ENCODE measurements around the gene OXCT2.
"Not testable (repeated sequence)": the region's sequence is repeated elsewhere in the genome, so short reads cannot be mapped to it uniquely, and the experiment has no call there.

The OXCT2 gene

DNA sequence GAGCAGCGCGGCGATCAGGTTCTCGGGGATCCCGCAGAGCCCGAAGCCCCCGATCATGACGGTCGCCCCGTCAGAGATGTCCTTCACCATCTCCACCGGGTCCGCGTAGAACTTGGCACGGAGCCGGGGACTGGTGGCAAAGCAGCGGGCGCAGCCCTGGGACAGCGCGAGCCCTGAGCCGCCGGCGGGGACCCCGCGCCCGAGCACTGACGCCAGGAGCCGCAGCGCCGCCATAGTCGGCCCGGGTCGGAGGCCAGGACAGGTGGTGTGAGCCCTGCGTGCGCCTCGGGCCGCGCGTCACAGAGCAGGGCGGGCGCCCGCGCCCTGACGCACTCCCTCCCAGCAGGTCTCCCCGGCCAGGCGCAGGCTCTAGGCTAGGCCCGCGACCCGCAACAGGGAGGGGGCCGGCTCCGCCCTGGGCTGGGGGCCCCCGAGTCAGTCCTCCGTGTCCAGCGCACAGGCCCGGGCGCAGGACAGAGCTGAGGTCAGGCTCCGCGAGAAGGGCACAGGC, at the start of gene OXCT2:
Gene OXCT2 (minus strand): TSS at position 327 of the 511 bp plus-strand sequence. CDS start 93 bp downstream, at position 234.
- DNase-seq: not testable (repeated sequence)

DNA sequence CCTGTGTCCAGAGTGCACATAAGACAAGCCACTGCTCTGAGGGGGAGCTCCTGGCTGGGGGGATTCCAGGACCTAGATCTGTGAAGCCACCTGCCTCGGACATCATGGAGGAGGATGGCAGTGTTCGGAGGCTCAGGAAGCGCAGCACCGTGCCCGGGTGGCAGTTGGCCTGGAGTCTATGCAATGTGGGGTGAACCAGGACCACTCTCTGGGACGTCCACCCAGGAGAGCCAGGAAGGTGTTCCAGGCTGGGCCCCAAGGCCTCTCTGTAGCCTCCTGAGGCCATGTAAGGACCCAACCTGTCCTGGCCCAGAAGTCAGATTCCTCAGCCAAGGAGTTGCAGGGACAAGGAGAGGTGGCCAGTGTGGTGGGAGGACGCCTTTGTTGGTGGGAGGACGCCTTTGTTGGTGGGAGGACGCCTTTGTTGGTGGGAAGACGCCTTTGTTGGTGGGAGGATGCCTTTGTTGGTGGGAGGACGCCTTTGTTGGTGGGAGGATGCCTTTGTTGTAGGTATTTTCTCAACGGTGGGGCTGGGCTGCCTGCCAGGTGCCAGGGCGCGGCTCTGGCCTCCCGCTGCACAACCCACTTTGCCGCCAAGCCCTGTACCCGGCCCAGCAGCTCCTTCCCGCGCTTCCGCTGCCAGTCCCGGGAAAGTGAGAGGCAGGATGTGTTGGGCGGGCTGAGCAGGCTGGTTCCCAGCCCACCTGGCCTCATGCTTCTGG, 48.1 kb upstream of the OXCT2 start:
- peak; percentile 40 for DNase-seq

DNA sequence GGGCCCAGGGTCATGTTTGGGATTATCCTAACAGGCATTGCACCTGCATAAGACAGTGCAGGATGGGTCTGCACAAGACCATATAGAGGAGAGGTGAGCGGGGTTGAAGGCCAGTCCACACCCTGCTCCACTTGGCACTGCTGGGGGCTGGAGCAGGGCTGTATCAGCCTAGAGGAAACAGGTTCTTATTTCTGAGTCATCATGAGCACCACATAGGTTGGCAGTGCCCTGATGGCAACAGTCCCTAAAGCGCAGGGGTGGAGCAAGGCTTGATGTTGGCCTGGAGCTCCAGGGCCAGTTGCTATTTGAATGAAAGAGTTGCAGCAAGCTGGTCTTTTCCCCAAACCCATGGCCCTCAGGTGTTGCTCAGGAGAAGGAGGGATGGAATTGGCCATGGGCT, 47.3 kb upstream of the OXCT2 start:
- no peak for DNase-seq

DNA sequence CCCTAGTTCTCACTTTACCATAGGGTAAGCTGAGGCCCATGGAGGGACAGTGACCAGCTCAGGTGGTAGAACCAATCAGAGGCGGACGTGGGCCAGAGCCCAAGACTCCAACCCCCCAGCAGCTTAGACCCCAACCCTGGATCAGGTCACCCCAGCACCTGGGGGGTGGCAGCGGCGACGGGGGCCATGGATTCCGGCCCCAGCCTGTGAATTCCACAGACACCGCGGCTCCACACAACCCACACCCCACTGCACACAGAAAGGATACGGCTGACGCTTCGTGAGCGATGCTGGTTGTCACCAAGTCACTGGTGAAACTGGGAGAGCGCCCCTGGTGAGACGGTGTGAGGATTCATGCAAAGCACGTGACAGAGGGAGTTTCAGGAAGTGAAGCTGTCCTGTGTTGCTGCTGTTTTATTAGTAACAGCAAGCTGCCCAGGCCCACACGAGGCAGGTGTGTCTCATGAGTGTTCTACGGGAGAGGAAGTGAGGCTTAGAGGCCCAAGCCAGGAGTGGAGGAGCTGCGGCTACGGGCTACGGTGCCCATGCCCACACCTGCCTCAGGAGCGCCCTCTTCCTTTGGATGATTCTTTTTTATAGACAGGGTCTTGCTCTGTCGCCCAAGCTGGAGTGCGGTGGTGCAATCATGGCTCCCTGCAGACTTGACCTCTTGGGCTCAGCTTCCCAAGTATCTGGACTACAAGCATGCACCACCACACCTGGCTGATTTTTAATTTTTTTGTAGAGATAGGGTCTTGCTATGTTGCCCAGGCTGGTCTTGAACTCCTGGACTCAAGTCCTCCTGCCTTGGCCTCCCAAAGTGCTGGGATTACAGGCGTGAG, 46.2 kb upstream of the OXCT2 start:
- not testable (repeated sequence) for DNase-seq

DNA sequence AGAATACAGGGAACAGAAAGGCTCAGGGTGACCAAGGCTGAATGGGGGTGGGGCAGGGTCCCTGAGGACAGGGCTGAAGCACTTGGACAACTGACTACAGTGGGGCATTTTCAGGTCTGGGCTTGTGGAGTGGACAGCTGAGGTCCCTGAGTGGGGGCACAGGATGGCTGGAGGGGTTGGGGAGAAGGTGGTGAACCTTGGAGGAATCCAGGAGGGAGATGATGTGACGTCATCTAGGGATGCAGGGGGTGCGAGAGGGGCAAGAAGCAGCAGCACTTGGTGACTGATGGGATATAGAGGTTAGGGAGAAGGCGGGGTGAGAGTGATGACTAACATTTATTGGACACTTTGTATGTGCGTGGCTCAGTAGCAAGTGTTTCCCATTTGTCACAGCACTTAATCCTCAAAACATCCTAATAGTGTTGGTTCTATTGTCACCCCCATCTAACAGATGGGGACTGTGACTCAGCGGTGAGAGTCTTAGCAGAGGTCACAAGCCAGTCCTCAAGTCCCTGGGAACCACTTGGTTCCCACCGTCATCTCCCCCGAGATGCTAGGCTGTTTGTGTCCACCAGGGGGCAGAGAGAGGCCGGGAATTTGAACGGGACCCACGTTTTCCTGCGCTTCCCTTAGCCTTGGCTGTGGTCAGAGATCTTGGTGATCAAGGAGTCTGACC, 45.4 kb upstream of the OXCT2 start:
- peak; percentile 38 for DNase-seq

DNA sequence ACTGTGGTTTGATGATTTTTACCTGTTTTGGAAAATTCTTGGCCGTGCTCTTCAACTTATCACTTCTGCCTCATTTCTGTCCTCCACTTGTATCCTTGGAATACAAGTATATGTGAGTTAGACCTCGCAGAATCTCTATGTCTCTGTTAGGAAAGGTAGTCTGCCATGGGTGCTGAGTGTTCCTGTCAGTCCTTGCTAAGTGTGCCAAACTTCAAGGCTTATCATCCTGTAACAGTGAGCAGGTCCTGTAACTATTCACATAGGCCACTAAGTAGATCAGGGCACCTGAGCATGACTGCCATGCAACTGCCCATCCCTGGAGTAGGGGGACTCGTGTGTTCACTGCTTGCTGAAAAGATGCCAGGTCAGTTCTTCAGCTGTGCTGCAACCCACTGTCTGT, 41.8 kb upstream of the OXCT2 start:
- DNase-seq: no peak

DNA sequence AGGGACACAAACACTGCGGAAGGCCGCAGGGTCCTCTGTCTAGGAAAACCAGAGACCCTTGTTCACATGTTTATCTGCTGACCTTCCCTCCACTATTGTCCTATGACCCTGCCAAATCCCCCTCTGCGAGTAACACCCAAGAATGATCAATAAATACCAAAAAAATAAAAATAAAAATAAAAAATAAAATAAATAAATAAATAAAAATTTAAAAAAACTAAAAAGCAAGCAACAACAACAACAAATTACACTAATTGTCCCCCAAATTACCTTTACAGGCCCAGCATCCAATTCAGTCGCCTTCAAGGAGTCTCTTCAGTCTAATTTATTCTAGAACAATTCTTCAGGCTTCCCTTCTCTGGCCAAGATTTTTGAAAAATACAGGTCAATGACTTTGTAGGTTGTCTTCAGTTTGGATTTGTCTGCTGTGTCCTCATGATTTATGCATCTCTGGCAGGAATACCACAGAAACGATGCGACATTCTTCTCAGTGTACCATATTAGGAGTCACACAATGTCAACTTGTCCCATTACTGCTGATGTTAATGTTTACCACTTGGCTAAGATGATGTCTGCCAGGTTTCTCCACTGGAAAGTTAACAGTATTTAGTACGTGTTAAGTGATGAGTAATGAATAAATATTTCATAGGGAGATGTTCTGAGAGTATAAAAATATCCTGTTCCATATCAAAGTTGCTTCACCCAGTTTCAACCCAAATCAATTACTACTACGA, 37.8 kb upstream of the OXCT2 start:
- DNase-seq: no peak

DNA sequence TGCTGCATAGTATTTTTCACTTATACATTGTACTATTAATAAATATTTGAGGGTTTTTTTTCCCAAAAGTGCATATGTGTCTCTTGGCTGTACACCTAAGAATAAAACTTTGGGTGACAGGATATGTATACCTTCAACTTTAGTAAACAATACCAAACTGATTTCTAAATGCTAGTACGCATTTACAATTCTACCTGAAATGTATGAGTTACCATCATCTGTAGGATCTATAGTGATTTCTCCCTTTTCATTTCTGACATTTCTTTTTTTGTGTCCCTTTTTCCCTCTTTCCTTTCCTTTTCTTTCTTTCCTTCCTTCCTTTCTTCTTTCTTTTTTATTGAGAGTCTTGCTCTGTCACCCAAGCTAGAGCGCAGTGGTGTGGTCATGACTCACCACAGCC, 34.2 kb upstream of the OXCT2 start:
- no peak for DNase-seq

DNA sequence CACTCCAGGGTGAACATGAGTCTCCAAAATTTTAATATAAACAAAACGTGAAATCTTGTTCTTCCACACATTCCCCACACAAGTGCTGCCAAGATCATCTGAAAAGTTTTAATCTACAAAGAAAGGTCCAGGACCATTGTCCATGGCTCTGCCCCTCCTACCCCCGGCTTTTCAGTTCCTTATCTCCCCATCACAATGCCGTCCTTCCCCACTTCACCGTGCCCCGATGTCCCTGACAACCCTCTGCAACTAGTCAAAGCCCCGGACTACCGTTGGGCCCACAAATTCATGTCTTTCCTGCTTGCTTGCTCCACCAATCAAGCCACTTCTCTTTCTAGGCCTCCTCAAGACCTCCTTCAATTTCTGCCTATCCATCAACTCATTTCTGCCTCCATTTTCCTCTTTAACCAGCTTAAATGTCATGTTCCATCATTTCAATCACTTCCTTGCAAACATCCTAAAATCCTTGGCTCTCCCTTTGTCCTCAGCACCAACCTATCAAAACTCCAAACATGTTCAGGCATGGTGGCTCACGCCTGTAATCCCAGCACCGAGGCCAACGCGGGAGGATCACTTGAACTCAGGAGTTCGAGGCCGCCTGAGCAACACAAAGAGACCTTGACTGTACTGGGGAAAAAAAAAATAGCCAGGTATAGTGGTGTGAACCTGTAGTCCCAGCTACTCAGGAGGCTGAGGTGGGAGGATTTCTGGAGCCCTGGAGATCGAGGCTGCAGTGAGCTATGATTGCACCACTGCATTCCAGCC, 31.5 kb upstream of the OXCT2 start:
- DNase-seq: no peak

DNA sequence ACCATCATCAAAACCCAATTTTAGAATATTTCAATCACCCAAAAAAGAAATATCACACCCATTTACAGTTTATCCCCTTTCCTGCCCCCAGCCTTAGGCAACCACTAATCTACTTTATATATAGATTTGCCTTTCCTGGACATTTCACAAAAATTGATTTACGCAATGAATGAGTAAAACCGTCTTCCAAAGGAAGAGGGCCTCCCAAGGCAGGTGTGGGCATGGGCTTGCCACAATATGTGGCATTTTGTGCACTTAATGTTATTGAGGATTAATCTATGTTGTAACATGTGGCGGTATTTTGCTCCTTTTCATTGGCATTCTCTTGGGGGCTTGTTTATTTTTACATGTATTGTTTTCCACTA, 29.3 kb upstream of the OXCT2 start:
- DNase-seq: no peak

DNA sequence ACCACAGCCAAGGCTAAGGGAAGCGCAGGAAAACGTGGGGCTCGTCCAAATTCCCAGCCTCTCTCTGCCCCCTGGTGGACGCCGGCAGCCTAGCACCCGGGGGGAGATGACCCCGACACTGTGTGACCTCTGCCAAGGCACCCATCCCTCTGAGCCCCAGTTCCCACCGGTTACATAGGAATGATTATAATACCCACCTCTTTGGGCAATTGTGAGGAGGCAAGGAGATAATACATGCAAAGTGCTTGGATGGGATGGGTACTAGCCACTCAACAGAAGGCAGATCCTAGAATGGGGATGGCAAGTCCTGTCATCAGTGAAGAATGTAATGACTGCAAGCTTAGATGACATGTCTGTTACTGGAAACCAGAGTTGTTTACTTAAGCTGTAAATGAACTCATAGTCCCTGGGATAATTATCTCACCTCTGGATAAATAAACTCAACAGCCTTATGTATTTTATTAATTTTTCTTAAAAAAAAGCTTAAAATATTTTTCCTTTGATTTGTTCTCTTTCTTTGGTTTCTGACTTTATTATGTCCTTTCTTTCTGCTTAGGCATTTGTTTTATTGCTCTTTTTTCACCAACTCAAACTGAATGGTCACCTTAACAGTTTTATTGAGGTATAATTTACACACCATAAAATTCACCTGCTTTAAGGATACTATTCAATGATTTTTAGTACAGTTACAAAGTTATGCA, 28.8 kb upstream of the OXCT2 start:
- DNase-seq: peak; percentile 74

DNA sequence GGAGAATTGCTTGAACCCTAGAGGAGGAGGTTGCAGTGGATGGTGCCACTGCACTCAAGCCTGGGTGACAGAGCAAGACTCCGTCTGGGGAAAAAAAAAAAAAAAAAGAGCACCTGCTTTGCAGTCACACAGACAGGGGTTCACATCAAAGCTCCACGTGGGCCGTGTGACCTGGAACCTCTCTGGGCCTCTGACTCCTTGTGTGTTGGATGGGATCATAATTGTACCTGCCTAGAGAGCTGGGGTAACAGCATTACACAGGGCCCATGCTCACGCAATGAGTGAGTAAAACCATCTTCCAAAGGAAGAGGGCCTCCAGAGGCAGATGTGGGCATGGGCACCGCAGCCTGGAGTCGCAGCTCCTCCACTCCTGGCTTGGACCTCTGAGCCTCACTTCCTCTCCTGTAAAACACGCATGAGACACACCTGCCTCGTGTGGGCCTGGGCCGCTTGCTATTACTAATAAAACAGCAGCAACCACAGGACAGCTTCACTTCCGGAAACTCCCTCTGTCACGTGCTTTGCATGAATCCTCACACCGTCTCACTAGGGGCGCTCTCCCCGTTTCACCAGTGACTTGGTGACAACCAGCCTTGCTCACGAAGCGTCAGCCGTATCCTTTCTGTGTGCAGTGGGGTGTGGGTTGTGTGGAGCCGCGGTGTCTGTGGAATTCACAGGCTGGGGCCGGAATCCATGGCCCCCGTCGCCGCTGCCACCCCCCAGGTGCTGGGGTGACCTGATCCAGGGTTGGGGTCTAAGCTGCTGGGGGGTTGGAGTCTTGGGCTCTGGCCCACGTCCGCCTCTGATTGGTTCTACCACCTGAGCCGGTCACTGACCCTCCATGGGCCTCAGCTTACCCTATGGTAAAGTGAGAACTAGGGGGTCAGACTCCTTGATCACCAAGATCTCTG, 28.0 kb upstream of the OXCT2 start:
- peak; percentile 68 for DNase-seq

DNA sequence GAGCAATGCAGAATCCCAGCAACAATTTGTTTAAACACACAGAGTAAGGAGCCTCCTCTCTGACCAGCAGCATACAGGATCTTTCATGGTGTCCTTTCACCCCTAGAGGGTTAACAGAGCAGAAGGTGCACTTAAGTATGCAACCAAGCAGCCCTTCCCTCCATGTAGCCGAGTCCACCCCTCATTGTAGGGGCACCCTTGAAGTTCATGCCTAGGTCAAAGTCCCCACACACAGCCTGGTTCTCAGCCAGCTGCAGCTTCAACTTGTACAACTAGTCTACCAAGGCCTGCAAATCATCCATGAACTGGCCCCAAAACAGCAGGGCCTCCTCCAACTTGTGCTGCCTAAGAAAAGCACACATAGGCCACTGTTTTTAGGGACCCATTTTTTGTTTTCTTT, 24.5 kb upstream of the OXCT2 start:
- DNase-seq: no peak

DNA sequence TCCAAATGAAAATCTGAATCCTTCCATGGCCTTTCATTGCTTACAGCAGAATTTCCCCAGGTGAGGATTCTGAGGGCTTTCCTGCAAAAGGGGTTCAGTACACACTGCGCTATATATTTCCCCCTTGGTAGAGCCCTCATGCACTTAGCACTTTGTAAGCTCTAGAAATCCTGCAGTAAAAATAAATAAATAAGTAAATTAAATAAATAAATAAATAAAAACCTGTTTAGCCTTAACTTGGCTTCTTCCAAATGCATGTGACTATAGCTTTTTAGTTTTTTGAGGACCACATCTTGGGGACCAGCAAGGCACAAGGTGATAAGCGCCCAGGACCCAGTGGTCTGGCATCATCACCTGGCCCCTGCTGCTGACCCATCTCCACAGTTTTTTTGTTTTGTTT, 20.7 kb upstream of the OXCT2 start:
- DNase-seq: no peak

DNA sequence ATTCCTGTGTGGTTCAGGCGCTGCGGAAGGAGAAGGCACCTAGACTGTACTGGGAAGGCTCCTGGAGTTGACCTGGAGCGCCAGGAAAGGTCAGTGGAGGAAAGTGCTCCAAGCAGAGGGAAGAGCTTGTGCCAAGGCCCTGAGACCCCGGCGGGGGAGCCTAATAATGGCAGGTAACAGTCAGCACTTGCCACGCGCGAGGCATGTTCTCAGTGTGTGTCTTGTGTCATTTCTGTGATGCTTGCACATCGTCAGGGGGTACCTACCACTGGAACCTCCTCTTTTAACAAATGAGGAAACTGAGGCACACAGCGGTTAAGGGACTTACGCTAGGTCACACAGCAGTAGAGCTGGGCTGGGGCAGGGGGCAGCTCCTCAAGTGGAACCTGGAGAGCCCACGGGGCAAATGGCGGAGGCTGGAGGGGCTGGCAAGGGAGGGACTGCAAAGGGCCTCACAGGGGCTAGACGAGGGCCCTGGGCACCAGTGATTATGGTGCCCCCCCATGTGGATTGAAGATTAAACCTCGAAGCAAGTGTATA, 18.5 kb upstream of the OXCT2 start:
- no peak for DNase-seq

DNA sequence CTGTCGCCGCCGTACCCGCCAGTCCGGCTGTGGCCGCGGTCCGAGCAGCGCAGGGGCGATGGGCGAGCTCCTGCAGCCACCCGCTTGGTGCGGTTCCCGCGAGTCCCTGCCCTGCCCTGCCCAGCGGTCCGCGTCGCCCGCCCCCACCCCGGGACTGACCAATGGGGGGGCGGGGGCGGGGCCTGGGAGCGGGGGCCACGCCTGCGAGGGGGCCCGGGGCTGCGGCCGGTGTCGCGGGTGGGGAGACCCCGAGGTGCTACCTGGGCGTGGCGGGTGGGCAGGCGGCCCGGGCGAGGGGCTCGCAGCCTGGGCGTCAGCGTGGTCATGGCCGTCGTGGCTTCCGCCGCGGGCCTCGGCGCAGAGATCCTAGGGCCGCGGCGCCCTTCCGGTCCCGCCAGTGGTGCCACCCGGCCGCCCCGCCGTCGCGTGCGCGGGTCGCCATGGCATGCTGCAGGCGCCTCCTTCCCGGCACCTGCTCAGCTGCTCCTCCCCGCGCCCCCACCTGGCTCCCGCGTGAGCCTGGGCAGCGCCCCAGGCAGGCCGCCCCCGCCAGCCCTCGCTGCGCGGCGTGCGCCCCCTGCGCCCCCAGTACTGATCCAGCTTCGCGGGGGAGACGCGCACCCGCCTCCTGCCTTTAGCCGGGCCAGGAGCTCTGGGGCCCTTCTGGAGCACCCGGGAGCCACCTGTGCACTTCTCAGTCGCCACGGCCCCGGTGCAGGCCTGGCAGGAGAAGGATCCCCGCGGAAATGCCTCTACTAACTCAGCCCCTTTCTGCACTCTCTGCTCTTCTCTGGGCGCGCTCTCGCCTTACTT, 17.8 kb upstream of the OXCT2 start, which contains the start of gene BMP8B:
Gene BMP8B (minus strand): TSS at position 108 of the 813 bp plus-strand sequence. CDS start 380 bp downstream, outside the sequence.
- peak; percentile 42 for DNase-seq

DNA sequence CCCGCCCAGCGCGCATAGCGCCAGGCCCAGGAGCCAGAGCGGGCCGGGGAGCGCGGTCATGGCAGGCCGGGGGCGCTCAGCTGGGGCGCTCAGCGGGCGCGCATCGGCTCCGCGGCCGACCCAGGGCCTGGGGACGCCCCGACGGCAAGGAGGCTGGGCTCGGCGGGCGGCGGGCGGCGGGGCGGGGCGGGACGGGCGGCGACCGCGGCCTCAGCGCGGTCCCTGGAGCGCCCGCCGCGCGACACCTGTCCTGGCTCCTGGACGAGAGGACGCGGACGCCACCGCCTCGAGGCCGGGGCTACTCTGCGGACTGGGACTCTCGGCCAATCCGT, 17.2 kb upstream of the OXCT2 start:
- DNase-seq: no peak

DNA sequence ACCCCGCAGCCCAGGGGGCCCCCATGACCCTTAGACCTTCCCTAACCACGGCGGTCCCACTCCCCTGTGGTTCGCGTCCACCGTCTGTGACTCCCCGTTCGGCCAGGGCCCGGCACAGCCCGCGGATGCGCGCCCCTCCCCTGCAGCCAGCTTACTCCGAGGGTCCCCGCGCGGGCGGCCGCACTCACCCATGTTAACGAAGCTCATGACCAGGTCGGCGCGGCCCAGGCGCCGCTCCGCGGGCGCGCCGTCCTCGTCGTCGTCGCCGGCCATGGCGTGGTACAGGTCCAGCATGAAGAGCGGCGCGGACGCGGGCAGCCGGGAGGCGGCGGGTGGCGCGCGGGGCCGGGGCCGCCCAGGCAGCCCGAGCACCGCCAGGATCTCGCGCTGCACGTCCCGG, 16.8 kb upstream of the OXCT2 start:
- not testable (repeated sequence) for DNase-seq

DNA sequence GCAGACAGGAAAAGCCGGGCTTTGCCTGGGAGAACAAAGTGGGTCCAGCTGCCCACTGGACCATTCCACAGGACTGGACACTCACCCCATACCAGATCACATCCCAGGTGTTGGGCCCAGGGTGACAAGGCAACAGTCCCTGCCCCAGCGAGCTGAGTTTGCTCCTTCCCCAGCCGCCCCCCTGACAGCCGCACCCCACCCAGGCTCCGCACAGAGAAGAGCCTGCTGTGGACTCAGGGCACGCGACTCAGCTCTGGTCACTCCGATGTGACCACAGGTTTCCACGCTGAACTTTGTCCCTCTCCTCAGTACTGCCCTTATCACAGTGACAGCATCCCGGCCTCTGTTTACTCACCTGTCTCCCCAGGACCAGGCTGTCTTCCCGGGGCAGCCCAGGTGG, 16.3 kb upstream of the OXCT2 start:
- DNase-seq: no peak
